ENCODE measurements around the gene GIMAP4.
A peak's percentile ranks its signal among the peaks of the same experiment; 100 is the strongest.
"Not testable (repeated sequence)": the region's sequence is repeated elsewhere in the genome, so short reads cannot be mapped to it uniquely, and the experiment has no call there.

The GIMAP4 gene

GRCh38 chr7:150567169-150567568, at the start of gene GIMAP4:
TSS of gene GIMAP4 (plus strand) at chr7:150567390. CDS start at chr7:150569902, 2,512 bp downstream.
- DNase-seq (ENCODE audit: low read depth): no peak

GRCh38 chr7:150519310-150519709, 47.9 kb upstream of the GIMAP4 start:
- no peak for DNase-seq (ENCODE audit: low read depth)

- peak; percentile 25 for DNase-seq (ENCODE audit: low read depth)
Observed at GRCh38 chr7:150520145-150520544, 47.0 kb upstream of the GIMAP4 start.

- not testable (repeated sequence) for DNase-seq (ENCODE audit: low read depth)
Observed at GRCh38 chr7:150522931-150523330, 44.3 kb upstream of the GIMAP4 start.

- no peak for DNase-seq (ENCODE audit: low read depth)
Observed at GRCh38 chr7:150524018-150524417, 43.2 kb upstream of the GIMAP4 start.

GRCh38 chr7:150531704-150532103, 35.5 kb upstream of the GIMAP4 start:
- no peak for DNase-seq (ENCODE audit: low read depth)

GRCh38 chr7:150538259-150538658, 28.9 kb upstream of the GIMAP4 start:
- DNase-seq (ENCODE audit: low read depth): no peak

GRCh38 chr7:150553163-150553562, 14.0 kb upstream of the GIMAP4 start:
- DNase-seq (ENCODE audit: low read depth): no peak

- no peak for DNase-seq (ENCODE audit: low read depth)
Observed at GRCh38 chr7:150556521-150557138, 10.6 kb upstream of the GIMAP4 start.

- no peak for DNase-seq (ENCODE audit: low read depth)
Observed at GRCh38 chr7:150560486-150560885, 6.7 kb upstream of the GIMAP4 start.

GRCh38 chr7:150562919-150563318, 4.3 kb upstream of the GIMAP4 start:
- no peak for DNase-seq (ENCODE audit: low read depth)

GRCh38 chr7:150564006-150564405, 3.2 kb upstream of the GIMAP4 start:
- DNase-seq (ENCODE audit: low read depth): no peak

- no peak for DNase-seq (ENCODE audit: low read depth)
Observed at GRCh38 chr7:150564566-150564965, 2.6 kb upstream of the GIMAP4 start.

GRCh38 chr7:150565239-150565638, 2.0 kb upstream of the GIMAP4 start:
- no peak for DNase-seq (ENCODE audit: low read depth)

GRCh38 chr7:150566123-150566522, 1.1 kb upstream of the GIMAP4 start:
- DNase-seq (ENCODE audit: low read depth): no peak

GRCh38 chr7:150566572-150566971, 618 bp upstream of the GIMAP4 start:
- DNase-seq (ENCODE audit: low read depth): no peak

- DNase-seq (ENCODE audit: low read depth): no peak
Observed at GRCh38 chr7:150567871-150568301, 696 bp downstream of the GIMAP4 start.

GRCh38 chr7:150568714-150569113, 1.5 kb downstream of the GIMAP4 start:
- DNase-seq (ENCODE audit: low read depth): no peak

- DNase-seq (ENCODE audit: low read depth): no peak
Observed at GRCh38 chr7:150569245-150569955, 2.2 kb downstream of the GIMAP4 start.

- no peak for DNase-seq (ENCODE audit: low read depth)
Observed at GRCh38 chr7:150570556-150571465, 3.6 kb downstream of the GIMAP4 start.

- DNase-seq (ENCODE audit: low read depth): no peak
Observed at GRCh38 chr7:150572496-150572895, 5.3 kb downstream of the GIMAP4 start.

GRCh38 chr7:150579979-150580637, 12.9 kb downstream of the GIMAP4 start:
- not testable (repeated sequence) for DNase-seq (ENCODE audit: low read depth)

Data from activated T-cell treated with anti-CD3 and anti-CD28 coated beads for 24 hours (primary cell).